ENCODE data around the gene MELTF.

The MELTF gene

DNA sequence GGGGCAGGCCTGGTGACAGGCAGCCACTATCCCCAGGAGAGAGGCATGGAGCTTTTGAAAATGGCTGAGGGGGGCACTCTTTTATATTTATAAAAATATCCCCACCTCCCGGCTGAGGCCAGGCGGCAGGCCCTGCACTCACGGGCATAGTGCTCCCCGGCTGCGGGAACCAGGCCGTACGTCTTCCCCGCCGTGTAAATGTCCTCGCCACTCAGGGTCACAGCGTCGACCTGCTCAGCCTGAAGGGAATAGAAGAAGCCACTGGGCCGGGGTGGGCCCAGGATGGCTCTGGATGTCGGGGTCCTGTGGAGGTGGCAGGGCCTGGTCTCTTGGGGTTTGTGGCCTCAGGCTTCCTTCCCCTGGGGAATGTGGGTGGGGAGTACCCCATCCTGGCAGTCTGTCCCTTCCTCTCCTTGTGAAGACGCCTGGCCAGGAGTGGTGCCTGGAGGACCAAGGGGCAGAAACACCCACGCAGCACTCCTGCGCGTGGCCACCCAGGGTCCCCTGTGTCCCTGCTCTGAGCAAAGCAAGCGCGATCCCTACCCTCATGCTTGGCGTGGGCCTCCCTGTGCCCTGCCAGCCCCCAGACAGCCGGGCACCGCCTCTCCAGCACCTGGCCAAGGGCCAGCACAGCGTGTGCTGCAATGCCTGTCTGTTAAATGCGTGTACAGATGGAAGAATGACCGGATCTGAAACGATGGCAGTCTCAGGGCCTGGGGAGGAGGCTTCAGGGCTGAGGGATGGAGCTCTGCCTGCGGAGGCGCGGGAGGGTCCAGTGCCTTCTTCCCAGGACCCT, 18.9 kb downstream of the MELTF start:
- no peak for DNase-seq (ENCODE audit: low read depth)

DNA sequence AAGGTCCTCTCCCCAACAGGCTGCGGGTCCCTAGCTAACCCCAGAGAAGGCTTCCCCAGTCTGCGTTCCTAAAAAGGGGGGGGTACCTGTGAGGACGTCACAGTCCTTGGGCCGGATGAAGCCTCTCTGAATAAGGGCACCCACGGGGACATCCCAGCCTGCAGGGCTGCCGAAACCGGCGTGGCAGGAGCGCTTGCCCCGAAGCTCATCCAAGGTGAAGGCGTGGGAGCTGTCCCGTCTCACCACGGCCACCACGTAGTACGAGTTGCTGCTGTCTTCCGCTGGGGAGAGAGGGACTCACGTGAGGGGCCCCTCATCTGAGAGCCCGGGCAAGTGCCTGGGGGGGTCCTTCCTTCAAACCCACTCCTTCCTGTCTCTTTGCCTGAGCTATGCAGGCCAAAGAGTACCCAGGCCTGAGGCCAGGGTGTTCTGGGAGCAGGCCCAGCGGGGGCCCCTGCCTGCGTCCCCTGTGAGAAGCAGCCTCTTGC, 20.0 kb downstream of the MELTF start:
- no peak for DNase-seq (ENCODE audit: low read depth)

DNA sequence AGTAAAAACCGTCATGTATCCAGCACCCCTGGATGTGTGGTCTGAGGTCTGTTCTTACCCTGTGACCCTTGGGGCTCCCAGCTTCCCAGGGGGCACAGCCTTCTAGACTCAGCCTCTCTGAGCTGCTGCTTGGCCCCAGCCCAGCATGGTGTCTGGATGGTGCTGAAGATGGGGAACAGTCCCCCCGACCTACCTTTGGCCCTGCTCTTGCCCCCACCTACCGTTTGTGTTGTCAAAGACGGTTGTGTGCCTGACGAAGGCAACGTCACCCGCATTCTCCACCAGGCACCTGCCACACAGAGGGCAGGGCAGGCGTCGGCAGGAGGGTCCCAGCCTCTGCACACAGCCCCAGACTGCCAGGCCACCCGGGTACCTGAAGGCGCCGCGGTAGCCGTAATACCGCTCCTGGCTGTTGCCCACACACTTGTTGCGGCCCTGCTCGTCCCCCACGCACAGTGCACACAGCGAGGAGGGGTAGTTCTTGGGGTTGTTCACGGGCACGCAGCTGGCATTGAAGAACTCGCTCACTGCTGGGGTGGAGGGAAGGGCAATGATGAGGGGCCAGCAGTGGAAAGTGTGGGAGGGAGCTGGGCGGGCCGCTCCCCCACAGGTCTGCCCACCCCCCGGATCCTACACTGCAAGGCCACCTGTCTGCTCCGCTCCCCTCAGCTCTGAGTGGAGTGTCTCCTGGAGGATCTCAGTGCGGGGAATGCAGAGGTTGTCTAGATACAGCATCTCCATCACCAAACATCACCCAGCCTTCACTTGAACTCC, 21.0 kb downstream of the MELTF start:
- no peak for DNase-seq (ENCODE audit: low read depth)

DNA sequence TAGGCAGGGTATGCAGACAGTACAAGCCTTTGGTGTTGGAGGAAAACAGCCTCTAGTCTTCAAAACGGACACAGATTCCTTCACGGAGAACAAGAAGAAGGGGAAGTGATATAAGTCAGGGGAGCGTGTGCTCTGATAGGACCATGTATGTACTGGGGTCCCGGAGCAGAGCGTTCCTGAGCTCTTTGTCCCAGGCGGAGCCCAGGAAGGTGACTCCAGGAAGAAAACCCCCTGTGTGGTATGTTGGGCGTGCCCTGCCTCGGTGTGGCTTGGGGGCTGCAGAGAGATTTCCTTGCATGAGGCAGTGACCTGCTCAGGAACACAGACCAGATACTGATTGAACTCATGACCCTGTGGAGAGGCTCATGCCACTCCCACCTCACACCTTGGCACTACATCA, 21.7 kb downstream of the MELTF start:
- no peak for DNase-seq (ENCODE audit: low read depth)

DNA sequence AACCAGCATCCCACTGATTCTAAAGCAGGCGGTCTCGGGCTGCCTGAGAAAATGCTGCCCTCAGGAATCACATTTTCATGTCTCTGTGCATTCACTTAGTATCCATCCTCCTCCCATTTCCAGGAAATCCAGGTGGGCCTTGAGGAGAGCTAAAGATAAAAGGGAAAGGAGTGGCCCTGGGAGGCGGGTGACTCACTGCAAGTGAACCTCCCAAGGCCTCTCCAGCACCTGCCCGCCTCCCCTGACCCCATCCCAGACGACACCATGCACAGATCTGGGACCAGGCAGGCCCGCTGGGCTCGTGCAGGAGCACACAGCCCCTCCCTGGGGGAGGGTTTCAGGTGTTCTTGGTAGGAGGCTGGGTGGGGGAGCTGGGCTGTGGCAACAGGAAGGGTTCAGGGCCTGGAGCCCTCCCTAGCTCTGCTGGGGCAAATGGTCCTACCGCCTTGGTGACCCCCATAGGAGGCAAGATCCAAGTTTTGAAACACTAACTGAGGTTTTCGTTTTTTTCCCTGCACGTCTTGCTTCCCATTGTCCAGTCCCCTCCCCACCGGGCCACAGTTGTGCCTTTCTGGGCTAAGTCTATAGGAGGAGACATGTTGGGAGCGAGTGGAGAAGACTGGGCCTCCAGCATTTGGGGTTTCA, 22.2 kb downstream of the MELTF start:
- DNase-seq (ENCODE audit: low read depth): no peak

DNA sequence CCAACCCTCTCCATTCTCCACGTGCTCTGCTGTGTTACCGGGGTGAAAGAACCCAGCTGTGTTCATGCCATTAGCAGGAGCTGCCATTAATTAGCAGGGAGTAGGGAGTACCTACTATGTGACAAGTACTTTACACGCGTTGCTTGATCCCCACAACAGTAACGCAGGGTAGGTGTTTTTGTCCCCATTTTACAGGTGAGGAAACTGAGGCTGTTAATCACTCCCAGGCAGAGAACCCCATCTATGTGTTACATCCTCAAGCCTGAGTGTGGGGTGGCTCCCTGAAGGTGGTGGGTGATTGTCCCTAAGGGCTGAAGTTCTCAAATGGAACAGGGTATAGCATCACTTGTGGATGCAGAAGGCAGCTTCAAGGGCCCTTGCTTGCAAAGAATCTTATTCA, 22.8 kb downstream of the MELTF start:
- no peak for DNase-seq (ENCODE audit: low read depth)

DNA sequence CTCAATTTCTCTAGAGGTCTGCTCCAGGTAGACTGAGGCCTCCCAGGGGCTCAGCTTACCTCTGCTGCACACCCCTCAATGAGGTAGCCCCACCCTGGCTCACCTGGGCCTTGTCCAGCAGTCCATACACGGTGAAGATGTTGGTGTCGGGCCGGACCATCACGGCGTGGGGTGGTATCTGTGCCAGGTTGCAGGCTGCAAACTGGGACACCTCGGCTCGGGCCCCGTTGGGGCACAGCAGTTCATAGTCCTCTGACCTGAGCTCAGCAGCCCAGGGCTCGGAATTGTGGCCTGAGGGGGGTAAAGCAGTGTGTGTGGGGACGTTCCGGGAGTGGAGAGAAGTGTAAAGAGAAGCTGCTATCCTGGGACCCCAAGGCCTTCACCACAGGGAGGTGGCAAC, 23.2 kb downstream of the MELTF start:
- no peak for DNase-seq (ENCODE audit: low read depth)

DNA sequence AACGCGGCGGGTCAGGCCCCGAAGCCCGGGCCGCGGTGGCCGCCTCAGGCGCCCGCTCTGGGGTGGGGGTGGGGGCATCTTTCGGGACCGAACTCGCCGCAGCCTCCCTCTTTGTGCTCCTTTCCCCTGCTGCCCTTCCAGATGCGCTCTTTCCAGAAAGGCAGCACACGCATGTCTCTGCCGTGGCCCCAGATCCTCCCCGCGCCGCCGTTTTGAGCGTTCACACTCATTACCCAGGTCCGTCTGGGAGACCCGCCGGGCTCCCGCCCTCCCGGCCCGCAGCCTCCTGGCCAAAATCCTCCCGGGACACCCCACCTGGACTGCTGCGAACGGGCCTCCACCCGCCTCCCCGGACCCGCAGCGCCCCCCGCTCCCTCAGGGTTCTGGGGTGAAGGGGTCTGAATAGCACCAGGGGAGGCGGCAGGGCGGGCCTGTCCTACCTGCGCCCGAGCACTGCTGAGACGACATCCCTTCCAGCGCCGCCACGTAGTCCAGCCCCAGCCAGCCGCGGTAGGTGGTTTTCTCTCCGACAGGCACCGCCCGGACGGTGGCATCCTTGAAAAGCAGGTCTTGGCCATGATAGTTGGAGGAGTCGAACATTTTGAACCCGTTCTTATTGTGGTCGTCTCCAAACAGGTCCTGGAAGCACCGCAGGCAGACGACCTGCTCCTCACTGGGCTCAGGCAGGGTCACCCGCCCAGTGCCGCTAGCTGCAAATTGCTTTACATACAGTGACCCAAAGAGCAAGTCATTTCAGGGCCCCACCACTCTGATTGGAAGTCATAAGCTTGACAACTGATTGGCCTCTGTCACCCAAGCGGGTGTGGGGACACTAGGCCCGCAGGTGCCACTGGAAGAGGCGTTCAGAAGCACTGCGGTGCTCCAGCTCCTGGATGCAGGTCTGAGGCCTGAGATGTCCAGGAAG, 25.9 kb downstream of the MELTF start:
- DNase-seq (ENCODE audit: low read depth): no peak

DNA sequence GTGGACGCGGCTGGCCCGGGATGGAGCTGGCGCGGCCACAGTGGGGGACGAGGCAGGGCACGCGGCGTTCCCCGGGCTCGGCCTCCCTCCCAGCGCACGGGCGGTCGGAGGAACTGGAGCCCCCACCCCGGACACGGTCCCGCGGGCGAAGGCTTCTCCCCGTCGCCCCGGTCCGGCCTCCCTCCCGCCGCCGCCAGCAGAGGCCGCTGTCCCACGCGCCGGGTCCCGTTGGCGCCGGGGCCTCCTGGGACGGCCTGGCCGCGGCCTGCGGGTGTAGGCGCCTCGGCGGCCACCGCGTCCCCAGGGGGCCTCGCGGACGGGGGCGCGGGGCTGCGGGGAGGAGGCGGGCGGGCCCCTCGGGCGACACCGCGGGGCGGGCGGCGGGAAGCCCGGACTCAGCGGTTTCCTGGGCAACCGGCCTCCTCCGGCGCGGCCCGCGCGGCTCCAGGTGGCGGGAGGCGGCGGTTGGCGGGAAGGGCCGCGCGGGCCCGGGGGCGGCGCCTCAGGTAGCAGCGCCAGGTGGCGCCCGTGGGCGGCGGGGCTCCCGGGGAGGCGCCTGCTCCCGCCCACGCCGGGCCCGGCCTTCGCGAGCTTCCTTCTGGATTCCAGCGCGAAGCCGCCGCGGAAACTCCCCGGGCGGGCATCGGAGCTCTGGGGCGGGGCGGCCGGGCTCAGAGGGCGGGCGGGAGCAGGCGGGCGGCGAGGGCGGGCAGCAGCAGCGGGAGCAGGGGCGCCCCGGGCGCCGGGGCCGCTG, 26.7 kb downstream of the MELTF start:
- peak; percentile 34 for DNase-seq (ENCODE audit: low read depth)

DNA sequence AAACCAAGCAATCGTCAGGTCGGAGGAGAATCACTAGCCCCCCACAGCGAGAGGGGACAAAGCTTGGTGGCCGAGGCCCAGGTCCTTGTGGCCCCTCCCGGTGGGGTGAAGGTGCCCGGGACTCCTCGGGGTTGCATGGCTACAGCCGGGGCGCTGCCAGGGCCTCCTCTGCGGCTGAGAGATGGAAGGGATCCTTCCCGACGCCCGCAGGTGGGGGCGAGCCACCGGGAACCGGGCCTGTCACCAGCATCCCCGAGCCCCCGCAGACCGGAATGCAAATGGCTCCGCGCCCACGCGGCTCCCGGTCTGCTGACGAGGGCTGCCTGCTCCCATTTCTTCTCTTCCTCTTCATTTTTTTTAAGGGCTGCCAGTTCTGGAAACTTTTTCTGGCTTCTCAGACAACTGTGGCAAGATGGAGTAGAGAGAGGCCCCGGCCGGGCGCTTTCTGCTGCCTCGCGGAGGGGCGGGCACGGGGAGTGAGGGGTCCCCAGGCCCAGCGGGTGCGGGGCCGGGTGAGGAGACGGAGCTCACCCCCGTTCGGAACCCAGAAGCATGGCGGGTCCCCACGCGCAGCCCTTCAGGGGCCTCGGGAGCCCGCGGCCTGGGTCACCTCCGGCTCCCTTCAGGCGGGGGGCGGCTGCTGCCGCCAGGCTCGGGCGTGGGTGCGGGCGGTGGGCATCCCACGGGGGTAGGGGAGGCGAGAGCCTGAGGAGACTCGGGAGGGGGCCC, 27.5 kb downstream of the MELTF start:
- DNase-seq (ENCODE audit: low read depth): no peak

DNA sequence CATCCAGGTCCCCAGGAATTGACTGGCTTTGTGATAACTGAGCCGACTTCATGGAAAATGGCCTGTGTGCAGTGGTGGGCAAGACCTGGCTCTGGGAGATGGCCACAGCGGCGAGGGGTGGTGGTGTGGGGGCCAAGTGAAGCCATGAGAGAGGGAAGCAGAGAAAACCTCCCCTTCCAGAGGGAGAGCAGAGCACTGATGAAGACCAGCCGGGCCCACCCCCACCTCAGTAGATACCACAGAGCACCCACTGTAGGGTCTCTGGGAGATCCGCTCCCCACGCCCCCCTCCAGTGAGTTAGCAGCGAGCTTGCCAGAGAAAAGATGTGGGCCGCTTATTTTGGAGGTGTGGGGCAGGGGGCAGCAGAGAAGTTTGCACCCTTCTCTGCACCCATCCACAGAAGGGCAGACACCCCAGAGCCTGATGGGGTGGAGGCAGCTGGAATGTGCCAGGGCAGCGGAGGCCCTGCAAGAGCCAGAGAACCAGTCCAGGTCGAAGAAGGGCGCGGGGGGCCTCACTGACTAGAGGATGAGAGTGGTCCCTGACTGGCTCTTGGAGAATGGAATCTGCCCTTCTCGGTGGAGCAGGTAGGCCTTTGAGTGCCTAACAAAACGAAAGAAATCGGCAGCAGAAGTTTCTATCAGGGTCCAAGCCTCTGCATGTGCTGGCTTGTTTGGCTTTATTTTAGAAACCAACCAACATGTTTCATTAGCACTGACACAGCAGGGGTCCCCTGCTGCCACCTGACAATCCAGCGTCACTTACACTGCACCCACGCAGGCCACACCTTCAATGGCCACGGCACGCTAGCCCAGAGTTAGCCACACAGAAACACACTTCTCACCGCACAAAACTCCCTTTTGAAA, 28.3 kb downstream of the MELTF start:
- no peak for DNase-seq (ENCODE audit: low read depth)

DNA sequence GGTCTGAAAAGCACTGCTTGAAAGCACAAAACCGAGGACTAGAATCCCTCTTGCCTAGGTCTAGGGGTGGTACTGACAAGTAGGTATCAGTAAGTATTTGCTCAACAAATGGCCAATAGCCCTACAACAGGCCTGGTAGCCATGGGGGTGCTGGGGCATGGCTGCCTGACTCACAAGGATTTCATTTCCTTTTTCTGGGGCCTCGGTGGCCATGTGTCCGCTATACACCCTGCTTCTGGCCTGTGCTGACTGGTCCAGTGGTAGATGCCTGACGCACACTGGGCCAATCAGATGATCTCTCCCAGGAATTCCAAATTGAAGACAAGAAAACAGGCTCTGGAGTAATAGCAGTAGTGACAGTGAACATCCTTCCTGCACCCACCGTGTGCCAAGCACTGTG, 29.4 kb downstream of the MELTF start:
- no peak for DNase-seq (ENCODE audit: low read depth)

DNA sequence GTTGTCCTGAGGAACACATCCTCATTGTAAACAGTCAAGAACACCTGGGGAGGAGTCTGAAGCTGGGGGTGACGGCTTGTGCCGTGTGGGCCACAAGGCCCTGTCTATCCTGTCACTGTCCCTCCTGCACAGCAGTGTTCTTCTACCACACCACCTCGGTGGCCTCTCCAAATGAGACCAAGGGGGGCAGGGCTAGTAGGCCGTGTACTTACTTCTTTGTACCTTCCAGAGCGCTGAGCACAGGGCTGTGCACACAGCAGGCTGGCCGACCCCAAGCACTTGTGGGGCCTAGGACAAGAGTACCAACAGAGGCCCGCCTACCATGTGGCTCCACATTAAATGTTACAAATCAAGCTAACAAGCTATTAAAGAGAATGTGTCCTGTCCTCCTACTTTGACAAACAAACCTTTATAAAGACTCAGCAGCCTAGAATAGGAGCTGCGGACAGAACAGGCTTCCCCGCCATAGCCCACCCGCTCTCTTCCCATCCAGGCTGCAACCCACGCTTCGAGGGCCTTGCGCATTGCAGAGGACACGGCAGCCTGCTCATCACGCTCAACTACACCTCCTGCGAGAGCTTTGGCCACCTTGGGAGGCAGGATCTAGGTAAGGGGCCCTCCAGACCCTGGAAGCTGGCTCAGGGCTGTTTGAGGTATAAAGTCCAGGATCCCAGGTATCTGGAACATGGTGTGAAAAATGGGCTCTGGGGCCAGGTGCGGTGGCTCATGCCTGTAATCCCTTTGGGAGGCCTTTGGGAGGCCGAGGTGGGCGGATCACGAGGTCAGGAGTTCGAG, 30.5 kb downstream of the MELTF start:
- no peak for DNase-seq (ENCODE audit: low read depth)

DNA sequence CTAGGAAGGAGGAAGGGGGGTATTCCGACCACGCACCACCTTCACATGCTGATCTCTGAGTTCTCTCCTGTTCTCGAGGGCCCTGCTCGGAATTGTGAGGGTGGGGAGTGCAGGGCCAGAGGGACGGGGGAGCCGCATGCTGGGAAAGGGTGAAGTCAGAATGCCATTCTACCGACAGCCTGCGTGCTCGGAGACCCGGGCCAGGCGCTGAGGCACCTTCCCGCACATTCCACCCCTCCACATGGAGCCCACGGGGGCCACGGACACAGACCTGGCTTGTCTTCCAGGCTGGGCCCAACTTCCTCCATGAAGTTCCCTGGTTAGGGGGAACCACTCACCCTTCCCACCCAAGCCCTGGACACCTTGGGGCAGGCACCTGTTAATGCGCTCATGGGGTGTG, 32.3 kb downstream of the MELTF start:
- no peak for DNase-seq (ENCODE audit: low read depth)

DNA sequence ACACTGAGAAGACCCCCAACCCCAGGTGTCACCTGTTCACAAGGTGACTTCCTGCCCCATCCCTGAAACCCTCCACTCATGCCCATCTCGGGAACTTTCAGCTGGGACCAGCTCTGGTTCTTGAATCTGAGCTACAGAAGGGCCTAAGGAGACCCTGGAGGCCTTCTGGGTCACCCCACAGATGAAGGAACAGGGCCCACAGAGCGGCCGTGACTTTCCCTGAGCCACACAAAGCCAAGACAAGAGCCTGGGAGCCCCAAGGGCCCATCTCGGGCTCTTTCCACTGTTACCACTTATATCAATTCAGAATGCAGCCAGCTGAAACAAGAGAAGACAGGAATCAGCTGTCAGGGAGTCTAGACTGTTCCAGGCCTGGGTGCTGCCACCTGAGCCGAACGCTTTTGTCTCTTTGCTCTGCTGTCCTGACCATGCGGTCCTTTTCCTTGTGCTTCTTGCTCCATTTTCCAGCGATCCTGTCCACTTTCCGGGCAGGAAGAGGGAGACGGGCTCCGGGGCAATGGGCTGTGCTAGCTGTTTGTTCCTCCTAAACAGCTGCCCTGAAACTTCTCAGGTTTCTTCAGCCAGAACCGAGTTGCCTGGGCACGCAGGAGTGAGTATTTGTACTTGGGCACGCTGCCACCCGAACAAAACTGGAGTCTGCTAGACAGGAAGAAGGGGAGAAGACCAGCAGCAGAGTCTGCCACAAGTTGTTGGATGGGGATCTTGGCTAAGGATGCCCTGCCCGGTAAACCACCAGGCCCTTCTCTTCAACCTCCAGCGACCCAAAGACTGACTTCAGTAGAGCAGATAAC, 33.0 kb downstream of the MELTF start:
- no peak for DNase-seq (ENCODE audit: low read depth)

DNA sequence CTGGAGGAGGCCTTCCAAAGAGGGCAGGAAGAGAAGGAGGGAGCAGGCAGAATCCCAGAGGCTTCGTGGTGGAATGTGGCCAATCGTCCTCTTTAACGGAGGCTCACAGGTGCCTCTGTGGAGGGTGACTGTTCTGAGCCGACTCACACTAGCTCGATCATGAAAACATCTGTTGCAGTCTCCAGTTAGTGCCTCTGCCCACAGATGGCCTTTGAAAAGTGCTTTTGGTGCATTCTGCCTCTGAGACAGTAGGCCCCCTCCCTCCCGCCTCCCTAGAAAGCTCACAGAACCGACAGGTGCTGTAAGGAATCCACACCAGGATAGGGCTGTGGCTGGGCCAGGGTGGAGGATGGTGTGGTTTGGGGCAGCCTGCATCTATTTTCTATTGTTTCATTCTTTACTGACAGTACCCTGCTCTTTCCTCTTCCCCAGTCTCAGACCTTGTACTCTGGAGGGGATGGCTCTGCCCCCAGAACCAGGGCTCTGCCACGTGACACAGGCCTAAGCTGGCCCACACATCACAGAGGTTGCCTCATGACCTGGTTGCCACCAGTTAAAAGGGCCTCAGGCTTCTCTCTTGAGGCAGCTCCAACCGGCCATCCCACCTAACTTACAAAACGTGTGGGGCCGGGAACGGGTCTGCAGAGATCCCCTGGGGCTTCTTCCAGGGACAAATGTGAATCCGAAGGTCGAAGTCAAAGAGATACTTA, 33.8 kb downstream of the MELTF start:
- no peak for DNase-seq (ENCODE audit: low read depth)

DNA sequence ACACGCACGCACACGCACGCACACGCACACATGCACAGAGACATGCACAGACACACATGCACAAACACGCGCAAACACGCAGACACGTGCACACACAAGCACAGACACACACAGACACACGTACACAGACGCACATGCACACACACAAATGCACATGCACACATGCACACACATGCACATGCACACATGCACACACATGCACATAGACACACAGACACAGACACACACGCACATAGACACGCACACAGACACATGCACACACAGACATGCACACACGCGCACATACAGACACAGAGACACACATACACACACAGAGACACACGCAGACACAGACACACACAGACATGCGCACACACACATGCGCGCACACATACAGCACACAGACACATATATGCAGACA, 34.6 kb downstream of the MELTF start:
- DNase-seq (ENCODE audit: low read depth): no peak

Data from stromal cell of bone marrow (primary cell).